Gastrocnemius medialis (tissue), 4 donors: ENCODE measurements around the gene FNDC11. TPM values are rescaled to one million over a fixed set of nuclear protein-coding genes. Genes with fewer than 3 reads are reported as not detected.
"Not testable (repeated sequence)": the region's sequence is repeated elsewhere in the genome, so short reads cannot be mapped to it uniquely, and the experiment has no call there.

ENCODE experiments used
- ATAC-seq, 2 donors: fragments of 150-250 bp; one replicate each; pipeline ENCODE4 v1.9.1; 2016
- DNase-seq, 2 donors: peaks; one replicate each; pipeline ENCODE4 v3.0.0-alpha.2; 2019
- H3K27ac ChIP-seq, 4 donors: fragments of 200-600 bp; sonication (generic); 1 replicate in 1 of 4; 2 replicates in 3 of 4; pipeline ENCODE4 v1.5.1; 2016 to 2018; ENCODE audit warnings: mild to moderate bottlenecking in 2 of 4, moderate library complexity in 1 of 4
- H3K27me3 ChIP-seq, 3 donors: fragments of 200-600 bp; sonication (generic) in 2 of 3; 1 replicate in 1 of 3; 2 replicates in 2 of 3; pipeline versions ENCODE4 v1.5.1 to v1.6.0; 2016 to 2019; ENCODE audit warnings: mild to moderate bottlenecking in 1 of 3, moderate library complexity in 1 of 3
- H3K36me3 ChIP-seq, 2 donors: fragments of 200-600 bp; sonication (generic) in 1 of 2; one replicate each; pipeline ENCODE4 v1.5.1; 2017 to 2018
- H3K4me1 ChIP-seq, 2 donors: fragments of 200-600 bp; sonication (generic) in 1 of 2; one replicate each; pipeline ENCODE4 v1.5.1; 2016 to 2017; ENCODE audit warnings: mild to moderate bottlenecking in 2 of 2
- H3K4me3 ChIP-seq, 4 donors: fragments of 200-600 bp; sonication (generic) in 3 of 4; 1 replicate in 1 of 4; 2 replicates in 3 of 4; pipeline ENCODE4 v1.5.1; 2016 to 2019; ENCODE audit warnings: mild to moderate bottlenecking in 2 of 4
- H3K9me3 ChIP-seq, 3 donors: fragments of 200-600 bp; sonication (generic) in 2 of 3; 1 replicate in 1 of 3; 2 replicates in 2 of 3; pipeline ENCODE4 v1.5.1; 2016 to 2019
- CTCF ChIP-seq, 5 experiments: fragments of 450-650 bp in 3 of 5; fragments of 200-600 bp in 2 of 5; sonication (generic) in 2 of 5; IDR thresholded peaks in 4 of 5; conservative IDR thresholded peaks in 1 of 5; 1 replicate in 4 of 5; 2 replicates in 1 of 5; pipeline ENCODE4 v1.5.1; 2016 to 2019; ENCODE audit warnings: antibody characterized with exemption in 5 of 5, mild to moderate bottlenecking in 3 of 5, moderate library complexity in 3 of 5
- POLR2A ChIP-seq, 2 donors: fragments of 450-650 bp; IDR thresholded peaks; one replicate each; pipeline ENCODE4 v1.6.1; 2017; ENCODE audit warnings: antibody characterized with exemption in 2 of 2, mild to moderate bottlenecking in 2 of 2, moderate library complexity in 2 of 2
- in situ Hi-C, 4 donors: fragments of 200-750 bp; cut with MboI; loops; one replicate each; pipeline versions ENCODE4 v1.15.0 to v1.8.0; 2017; ENCODE audit warnings: low sequenced_read_pairs in 4 of 4
- intact Hi-C: fragments of 100-400 bp; cut with DNase I; formaldehyde crosslinking; loops from one replicate; pipeline ENCODE4 v1.15.1; 2023; ENCODE audit warnings: low total_unique reads
- total RNA-seq, 4 donors: library from RNA; depleted of rRNA; stranded (reverse); fragments of >200 nt; gene quantifications; one replicate each; pipeline versions ENCODE4 v1.1.0 to v1.2.3, GENCODE V29; 2016

The FNDC11 gene
- total RNA-seq, 4 donors from 2014 or later = 0.13 TPM; not detected in 3

GRCh38 chr20:63508072-63508768, 45.7 kb upstream of the FNDC11 start:
- intact Hi-C loops = no loop called here
- peak in 1 of 2 donors; percentile 8 for DNase-seq
- in situ Hi-C loops = no loop called here
- no peak for ATAC-seq
- peaks cover 9 to 10% of the 10 kb centered on the region in 2 donors for H3K4me1 ChIP-seq
- H3K9me3 ChIP-seq = no peaks in the 10 kb centered on the region
- no peaks in the 10 kb centered on the region for H3K36me3 ChIP-seq
- TF ChIP-seq POLR2A (IDR thresholded peaks at IDR 0.05) (no peak), CTCF (IDR thresholded peaks at IDR 0.05 in 4 of 5, conservative IDR thresholded peaks at IDR 0.05 in 1 of 5) (no peak)
- peak overlapping the region in 3 of 4 donors; percentile 79 to 81 (median 81) for H3K27ac ChIP-seq
- H3K4me3 ChIP-seq = no peak overlapping the region
- no peaks in the 10 kb centered on the region for H3K27me3 ChIP-seq

GRCh38 chr20:63509088-63509564, 44.8 kb upstream of the FNDC11 start:
- Histone ChIP-seq H3K4me1 (peaks cover 9 to 10% of the 10 kb centered on the region in 2 donors), H3K9me3 (no peaks in the 10 kb centered on the region), H3K36me3 (no peaks in the 10 kb centered on the region), H3K4me3 (no peak overlapping the region), H3K27me3 (no peaks in the 10 kb centered on the region), H3K27ac (peak overlapping the region; percentile 79 to 81 (median 81))
- peak; percentile 98 to 99 for ATAC-seq
- in situ Hi-C loops (no loop called here), intact Hi-C loops (no loop called here)
- DNase-seq = peak in 1 of 2 donors; percentile 63
- TF ChIP-seq POLR2A (IDR thresholded peaks at IDR 0.05) (peak in 1 of 2 donors; percentile 16), CTCF (IDR thresholded peaks at IDR 0.05 in 4 of 5, conservative IDR thresholded peaks at IDR 0.05 in 1 of 5) (no peak)

GRCh38 chr20:63513207-63513606, 40.8 kb upstream of the FNDC11 start:
- Histone ChIP-seq H3K4me3 (no peak overlapping the region), H3K27me3 (no peaks in the 10 kb centered on the region), H3K27ac (no peak overlapping the region), H3K4me1 (peaks cover 9 to 10% of the 10 kb centered on the region in 2 donors), H3K36me3 (no peaks in the 10 kb centered on the region), H3K9me3 (no peaks in the 10 kb centered on the region)
- intact Hi-C loops (no loop called here), in situ Hi-C loops (no loop called here)
- no peak for ATAC-seq
- TF ChIP-seq POLR2A (IDR thresholded peaks at IDR 0.05) (no peak), CTCF (IDR thresholded peaks at IDR 0.05 in 4 of 5, conservative IDR thresholded peaks at IDR 0.05 in 1 of 5) (no peak)
- DNase-seq = no peak

- ATAC-seq, in situ Hi-C loops, intact Hi-C loops: not testable (repeated sequence)
Measured at GRCh38 chr20:63514520-63514919, 39.4 kb upstream of the FNDC11 start.

GRCh38 chr20:63517376-63518309, 36.3 kb upstream of the FNDC11 start:
- in situ Hi-C loops = no loop called here
- TF ChIP-seq CTCF (IDR thresholded peaks at IDR 0.05 in 4 of 5, conservative IDR thresholded peaks at IDR 0.05 in 1 of 5) (no peak), POLR2A (IDR thresholded peaks at IDR 0.05) (no peak)
- no peak for ATAC-seq

More at GRCh38 chr20:63514520-63514919, 39.4 kb upstream of the FNDC11 start:
- not testable (repeated sequence) for DNase-seq, H3K36me3 ChIP-seq, H3K4me3 ChIP-seq, H3K9me3 ChIP-seq, H3K27ac ChIP-seq, H3K27me3 ChIP-seq
- peaks cover 7 to 11% of the 10 kb centered on the region in 2 donors for H3K4me1 ChIP-seq

More at GRCh38 chr20:63517376-63518309, 36.3 kb upstream of the FNDC11 start:
- Histone ChIP-seq H3K4me3 (no peak overlapping the region), H3K36me3 (no peaks in the 10 kb centered on the region), H3K9me3 (no peaks in the 10 kb centered on the region), H3K27ac (no peak overlapping the region), H3K4me1 (peaks cover 12 to 23% of the 10 kb centered on the region in 2 donors), H3K27me3 (no peaks in the 10 kb centered on the region)
- DNase-seq = no peak
- intact Hi-C loops = no loop called here
